HG02610 (cell line): ENCODE results near the gene MAML2.

Source experiments
- ATAC-seq: cut with Tn5 transposase; IDR thresholded peaks from one replicate; pipeline ENCODE4 v1.9.1; 2021; ENCODE audit warnings: mild to moderate bottlenecking, moderate library complexity; ENCODE audit not compliant: unreplicated experiment

Gene MAML2

DNA sequence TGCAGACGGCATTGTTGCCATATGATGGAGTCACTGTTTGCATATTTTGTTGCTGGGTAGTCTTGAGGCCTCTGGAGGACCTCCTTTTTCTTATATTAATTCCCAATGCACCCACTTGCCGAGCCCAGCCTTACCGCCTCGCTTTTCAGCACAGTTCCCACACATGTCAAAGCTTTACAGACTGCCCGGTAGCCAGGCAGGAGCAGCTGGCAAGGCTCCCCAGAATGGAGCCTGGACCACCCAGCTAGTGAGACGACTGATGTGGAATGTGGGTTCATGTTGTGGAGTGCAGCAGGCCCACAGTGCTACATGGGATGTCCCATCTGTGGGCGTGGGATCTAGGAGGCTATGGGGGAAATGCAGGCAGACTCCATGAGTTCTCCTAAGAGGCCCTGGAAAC is 319.7 kb downstream of the MAML2 start:
- ATAC-seq, result no peak

DNA sequence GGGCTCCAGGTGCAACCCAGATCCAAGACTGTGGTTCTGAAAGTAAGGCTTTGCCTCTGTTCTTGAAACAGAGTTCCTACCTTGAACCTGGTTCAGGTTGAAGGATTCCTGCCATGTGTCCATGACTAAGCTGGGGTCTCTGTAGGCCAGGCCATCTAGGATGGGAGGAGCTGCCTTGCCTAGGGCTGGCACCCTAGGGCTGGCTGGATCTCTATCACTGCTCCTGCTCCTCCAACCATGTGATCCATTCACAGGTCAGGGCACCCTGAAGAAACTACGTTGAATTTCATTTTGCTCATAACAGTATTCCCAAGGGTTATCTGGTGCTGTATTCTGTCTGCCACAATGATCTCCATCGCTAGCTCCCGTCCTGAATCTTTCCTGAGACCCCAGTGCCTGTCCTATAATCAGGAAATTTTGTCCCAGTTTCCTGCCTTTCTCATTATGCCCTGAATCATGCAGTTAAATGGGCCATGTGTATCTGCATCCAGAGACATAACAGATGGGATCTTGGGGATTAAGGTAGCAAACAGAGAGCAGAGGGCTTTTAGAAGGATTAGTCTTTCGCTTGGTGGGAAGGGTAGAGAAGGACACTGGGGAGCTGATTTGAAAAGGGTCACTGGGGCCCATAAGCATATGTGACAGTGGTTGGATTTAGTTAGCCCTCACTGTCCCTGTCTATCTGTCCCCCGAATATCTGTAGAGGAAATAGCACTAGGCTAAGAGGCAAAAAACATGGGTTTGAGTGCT is 320.9 kb downstream of the MAML2 start:
- no peak for ATAC-seq

DNA sequence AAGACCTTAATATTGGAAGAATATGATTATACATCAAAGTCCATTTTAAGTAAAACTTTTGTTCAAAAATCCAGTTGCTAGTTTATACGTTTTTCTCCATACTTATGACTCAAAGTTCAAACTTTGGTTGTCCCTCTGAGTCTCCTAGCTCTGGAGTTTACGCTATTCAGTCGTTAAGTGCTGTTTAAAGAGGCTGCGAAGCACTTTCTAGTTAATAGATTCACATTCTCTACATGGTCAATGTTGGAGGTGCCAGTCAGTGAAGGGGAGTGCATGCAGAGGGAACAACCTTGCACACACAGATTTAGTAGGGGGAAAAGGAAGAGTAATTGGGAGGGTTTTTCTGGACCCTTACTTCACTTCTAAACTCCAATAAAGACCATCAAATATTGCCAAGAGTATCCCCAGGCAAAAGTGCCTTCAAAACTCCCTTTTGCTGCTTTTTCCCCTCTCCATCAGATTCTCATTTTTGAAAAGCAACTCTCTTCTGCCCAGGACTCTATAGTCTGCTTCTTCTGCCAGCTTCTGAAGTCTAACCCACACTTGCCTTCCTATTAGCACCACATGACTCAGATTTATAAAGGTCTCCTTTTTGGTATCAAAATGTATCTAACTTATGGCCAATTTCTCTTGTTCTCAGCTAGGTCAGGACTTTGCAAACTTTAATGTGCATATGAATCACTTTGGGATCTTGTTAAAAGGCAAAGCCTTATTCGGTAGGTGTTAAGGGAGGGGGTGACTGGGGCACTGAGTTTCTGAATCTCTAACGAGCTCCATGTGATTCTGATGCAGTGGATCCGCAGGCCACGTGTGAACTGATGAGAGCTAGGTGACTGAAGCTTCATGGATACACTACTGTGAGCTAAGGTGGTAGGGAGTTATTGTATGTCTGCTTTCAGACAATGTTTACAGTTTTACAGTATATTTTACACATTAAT is 322.9 kb downstream of the MAML2 start:
- ATAC-seq, result no peak

DNA sequence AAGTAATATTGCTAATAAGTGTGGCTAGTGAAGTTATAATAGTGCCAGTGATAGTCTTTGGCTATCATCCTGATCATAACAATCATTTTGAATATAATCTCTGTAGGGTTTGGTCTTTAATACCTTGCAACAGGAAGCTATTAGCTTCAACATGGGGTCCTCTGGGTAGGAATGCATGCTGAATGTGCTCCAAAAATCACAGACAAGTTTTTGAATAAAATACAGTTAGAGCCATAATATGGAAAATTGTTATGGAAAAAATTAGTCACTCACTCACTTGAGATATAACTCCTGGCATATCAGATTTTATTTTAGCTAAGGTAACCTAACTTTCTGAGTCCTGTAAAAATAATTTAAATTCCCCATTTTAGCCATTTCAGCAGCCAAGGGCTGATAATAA is 323.7 kb downstream of the MAML2 start:
- ATAC-seq, result no peak

GRCh38 chr11:96017856-96018255 is 325.1 kb downstream of the MAML2 start:
- ATAC-seq, result no peak

DNA sequence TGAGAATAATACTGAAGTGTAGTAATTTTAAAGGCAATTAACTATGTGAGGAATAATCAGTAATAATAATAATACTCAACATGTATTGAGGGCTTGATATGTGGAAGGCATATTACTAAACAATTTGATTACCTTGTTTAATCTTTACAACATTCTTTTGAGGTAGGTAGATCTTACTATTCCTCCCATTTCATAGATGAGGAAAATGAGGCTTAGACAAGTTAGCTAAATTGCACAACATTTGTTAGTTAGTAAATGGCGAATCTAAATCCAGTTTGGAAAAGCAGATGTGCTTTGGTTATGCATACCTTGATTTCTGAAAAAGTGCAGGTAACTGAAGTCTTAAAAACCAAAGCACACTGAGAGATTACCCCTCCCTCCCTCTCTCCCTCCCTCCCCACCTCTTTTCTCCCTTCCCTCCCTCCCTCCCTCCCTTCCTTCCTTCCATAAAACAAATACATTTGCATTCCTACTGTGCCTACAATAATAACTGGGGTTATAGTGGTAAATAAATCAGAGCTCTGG is 326.0 kb downstream of the MAML2 start:
- no peak for ATAC-seq

DNA sequence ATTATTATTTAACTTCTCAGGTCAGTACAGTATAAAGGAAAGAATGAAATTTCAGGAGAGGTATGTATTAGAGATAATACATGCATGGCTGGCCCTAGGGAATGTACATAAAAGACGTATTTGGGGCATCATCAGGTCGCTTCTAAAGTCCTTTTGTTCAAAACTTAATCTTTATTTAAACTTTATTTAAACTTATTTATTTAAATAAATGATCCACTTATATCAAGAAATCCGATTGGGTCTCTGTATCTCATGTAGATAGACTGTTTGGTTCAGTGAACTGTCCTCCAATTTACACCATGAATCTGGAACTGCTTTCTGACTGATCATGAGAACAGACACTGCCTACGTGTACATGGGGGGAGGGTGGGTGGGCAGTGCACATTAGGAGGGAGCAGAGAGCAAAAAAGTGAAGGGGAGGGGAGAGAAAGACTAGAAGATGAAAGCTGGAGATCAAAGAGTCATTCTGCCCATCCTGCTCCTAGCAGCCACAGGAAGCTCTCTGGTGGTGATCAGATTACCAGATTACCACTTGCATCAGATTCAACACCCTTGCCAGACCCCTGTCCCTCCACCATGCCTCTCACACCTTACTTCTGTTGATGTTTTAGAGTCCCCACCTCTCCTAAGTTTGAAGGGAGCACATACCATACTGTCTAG is 327.0 kb downstream of the MAML2 start:
- no peak for ATAC-seq

GRCh38 chr11:96014217-96014616 is 328.8 kb downstream of the MAML2 start:
- ATAC-seq, result peak; percentile 57

DNA sequence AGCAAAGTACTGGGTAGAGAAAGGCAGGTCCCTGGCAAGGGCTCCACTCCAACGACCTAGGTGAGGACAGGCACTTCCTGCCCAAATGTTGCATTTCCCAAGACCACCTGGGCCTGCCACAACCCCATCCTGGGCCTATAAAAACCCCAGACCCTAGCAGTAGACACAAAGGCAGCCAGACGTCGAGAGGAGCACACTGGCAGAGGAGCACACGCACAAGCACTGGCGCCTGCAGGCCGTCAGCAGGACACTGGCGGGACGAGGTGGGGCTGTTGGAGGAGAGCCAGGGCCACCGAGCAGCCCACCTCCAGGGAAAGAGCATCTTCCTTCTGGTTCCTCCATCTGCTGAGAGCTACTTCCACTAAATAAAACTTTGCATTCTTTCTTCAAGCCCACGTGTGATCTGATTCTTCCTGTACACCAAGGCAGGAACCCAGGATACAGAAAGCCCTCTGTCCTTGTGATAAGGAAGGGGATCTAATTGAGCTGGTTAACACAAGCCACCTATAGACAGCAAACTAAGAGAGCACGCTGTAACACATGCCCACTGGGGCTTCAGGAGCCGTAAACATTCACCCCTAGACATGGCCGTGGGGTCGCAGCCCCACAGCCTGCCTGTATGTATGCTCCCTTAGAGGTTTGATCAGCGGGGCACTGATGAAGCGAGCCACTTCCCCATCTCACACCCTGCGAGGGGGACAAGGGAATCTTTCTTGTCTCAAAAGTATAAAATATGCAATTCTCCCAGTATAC is 329.4 kb downstream of the MAML2 start:
- peak; percentile 4 for ATAC-seq

DNA sequence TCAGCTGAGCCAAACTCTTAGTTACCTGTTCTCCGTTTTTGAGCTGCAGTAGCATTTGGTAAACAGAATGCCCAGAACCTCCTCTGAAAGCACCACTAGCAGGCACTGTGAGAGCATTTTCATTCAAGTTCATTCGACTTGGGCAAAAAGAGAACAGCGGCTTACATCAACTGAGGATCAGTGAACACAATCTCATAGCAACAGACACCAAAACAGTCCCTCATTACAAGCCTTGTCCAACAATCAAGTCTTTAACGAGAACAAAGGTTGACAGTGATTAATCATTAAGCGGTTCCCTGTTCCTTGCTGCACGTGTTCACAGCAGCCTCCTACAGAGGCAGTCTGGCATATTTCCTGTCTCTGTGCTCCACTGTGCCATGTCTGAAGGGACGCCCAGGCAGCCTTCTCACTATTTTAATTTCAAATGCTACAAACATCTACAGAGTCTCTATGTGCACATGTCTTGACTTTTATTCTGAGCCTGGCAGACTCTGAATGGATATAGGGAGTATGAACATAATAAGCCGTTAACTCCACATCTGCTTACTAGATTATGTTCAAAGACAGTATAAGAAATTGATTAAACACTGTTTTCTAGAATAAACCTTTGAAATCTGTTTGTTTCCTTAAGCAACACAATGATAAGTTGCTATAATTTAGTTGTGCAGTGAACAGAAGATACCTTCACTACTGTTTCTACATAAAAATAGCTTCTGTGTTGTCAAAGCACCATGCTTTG is 330.7 kb downstream of the MAML2 start:
- ATAC-seq, result peak; percentile 84

- ATAC-seq, result no peak
Observed at GRCh38 chr11:96010683-96011082, 332.3 kb downstream of the MAML2 start.

DNA sequence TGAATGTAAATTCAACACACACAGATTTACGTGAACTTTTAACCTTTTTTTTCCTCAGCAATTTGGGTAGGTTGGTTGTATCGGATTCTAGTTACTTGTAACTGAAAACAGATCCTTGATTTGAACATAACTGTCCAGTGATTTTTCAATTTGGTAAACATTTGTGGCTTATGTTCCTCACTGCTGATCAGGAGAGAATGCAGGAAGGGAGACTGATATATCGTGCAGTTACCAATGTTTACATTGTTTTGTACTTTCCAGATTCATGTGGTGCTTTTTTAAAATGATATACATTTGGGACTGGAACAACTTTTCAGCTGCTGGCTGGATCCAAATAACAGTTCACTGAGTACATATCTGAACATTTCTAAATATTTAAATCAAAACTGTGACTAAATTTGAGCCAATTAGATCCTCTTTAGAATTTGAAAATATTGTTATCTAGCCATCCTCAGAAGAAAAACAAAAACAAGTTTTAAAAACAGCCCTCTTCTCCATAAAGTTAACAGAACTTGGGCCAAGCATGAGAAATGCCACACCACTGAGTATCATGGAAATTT is 334.8 kb downstream of the MAML2 start:
- no peak for ATAC-seq

DNA sequence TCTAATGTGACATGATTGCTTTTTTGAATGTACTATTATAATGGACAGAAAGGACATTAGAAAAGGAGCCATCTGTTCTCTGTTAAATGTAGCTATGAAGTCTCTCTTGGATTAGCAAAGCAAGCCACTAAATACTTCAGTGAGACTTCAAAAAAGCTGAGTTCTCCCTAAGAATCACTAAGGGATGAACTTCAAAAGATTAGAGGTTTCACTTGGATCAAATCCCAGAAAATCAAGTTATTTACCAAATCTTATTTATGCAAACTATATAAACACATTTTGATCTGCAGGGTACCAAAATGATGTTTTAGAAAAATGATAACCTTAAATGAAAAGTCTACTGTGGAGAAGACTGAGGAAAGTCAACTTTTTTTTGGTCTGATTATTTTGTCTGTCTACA is 337.0 kb downstream of the MAML2 start:
- no peak for ATAC-seq

DNA sequence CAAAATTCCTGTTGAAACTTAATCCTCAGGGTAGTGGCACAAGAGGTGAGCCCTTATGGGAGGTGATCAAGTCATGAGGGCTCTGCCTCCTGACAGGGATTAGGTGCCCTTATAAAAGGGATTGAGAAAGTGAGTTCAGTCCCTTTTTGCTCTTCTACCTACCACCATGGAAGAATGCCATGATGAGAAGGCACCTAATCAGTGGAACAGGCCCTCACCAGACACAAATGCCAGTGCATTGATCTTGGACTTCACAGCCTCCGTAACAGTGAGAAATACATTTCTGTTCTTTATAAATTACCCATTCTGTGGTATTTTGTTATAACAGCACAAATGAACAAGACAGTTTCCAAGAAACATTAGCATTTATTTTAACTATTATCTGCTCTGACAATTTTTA is 338.1 kb downstream of the MAML2 start:
- no peak for ATAC-seq

- ATAC-seq, result no peak
Observed at GRCh38 chr11:96002754-96003290, 340.2 kb downstream of the MAML2 start.

- no peak for ATAC-seq
Observed at GRCh38 chr11:96002339-96002738, 340.7 kb downstream of the MAML2 start.

DNA sequence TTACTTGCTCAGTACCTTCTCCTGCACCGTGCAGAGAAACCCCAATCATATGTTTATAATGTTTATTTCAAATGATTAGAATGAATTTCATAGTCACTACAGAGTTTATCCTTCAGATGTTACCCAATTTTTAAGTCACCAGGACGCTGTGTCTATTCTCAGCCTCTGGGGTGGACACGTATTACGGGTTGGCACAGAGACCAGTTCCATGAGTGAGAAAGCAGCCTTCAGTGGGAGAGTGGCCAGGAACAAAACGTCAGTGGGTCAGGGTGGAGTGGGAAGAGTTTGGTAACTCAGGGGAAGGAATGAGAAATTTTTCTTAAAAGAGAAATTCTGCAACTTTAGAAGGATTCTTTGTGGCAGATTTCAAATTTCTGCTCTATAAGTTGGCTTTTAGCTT is 342.0 kb downstream of the MAML2 start:
- ATAC-seq, result no peak

- no peak for ATAC-seq
Observed at GRCh38 chr11:95999711-96000406, 343.1 kb downstream of the MAML2 start.
